MM.1S (cell line): ENCODE results near the gene RABEPK.

Source experiments
- EZH2 ChIP-seq: fragments of 300-600 bp; sonication (generic); optimal IDR thresholded peaks from 2 replicates; pipeline ENCODE3; 2017; ENCODE audit warnings: low read depth, mild to moderate bottlenecking, antibody characterized with exemption, low read length, mixed read lengths
- EZH2phosphoT487 ChIP-seq: fragments of 300-600 bp; sonication (generic); IDR thresholded peaks from 2 replicates; pipeline ENCODE4 v1.6.1; 2018; ENCODE audit warnings: antibody characterized with exemption, low read length
- TF ChIP-seq, protein P1 (sequence below): fragments of 300-600 bp; sonication (generic); IDR thresholded peaks from 2 replicates; pipeline ENCODE4 v1.5.1; 2016; ENCODE audit warnings: antibody characterized with exemption, low read length, mixed read lengths

DNA sequence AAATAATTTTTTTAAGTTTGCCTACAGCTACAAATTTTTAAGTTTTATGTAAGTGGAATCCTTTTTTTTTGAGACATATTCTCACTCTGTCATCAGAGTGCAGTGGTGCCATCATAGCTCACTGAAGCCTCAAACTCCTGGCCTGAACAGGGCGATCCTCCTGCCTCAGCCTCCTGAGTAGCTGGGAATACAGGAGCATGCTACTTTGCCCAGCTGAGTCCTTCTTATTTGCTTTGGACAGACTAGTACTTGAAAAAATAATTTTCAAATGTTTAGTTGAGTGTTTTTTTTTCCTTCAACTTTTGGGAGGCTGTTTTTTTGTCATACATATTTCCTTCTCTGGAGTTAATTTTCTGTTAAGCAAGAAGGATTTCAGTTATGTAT lies 68.7 kb downstream of the RABEPK start:
- TF ChIP-seq, protein P1, sequence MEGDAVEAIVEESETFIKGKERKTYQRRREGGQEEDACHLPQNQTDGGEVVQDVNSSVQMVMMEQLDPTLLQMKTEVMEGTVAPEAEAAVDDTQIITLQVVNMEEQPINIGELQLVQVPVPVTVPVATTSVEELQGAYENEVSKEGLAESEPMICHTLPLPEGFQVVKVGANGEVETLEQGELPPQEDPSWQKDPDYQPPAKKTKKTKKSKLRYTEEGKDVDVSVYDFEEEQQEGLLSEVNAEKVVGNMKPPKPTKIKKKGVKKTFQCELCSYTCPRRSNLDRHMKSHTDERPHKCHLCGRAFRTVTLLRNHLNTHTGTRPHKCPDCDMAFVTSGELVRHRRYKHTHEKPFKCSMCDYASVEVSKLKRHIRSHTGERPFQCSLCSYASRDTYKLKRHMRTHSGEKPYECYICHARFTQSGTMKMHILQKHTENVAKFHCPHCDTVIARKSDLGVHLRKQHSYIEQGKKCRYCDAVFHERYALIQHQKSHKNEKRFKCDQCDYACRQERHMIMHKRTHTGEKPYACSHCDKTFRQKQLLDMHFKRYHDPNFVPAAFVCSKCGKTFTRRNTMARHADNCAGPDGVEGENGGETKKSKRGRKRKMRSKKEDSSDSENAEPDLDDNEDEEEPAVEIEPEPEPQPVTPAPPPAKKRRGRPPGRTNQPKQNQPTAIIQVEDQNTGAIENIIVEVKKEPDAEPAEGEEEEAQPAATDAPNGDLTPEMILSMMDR: no peak
- TF ChIP-seq EZH2phosphoT487 (no peak), EZH2 (no peak)
